ENCODE data around the gene CEBPZ.
A peak's percentile ranks its signal among the peaks of the same experiment; 100 is the strongest.

Gene CEBPZ

DNA sequence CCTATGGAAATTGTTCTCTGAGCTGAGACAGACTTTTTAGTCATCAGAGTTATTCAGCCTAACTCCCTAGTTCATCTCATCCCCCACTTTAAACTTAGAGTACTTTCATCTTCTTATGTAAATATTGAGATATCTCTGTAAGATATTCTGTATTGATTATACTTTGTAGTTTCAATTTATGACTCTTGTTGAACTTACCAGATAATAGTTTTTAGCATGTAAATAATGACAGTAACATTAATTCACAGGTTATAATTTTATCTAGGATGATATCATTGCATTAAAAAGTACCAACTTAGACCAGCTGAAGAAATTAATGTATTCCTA lies 59.8 kb downstream of the CEBPZ start:
- H3K36me3 ChIP-seq, result no peaks in the 10 kb centered on the region

DNA sequence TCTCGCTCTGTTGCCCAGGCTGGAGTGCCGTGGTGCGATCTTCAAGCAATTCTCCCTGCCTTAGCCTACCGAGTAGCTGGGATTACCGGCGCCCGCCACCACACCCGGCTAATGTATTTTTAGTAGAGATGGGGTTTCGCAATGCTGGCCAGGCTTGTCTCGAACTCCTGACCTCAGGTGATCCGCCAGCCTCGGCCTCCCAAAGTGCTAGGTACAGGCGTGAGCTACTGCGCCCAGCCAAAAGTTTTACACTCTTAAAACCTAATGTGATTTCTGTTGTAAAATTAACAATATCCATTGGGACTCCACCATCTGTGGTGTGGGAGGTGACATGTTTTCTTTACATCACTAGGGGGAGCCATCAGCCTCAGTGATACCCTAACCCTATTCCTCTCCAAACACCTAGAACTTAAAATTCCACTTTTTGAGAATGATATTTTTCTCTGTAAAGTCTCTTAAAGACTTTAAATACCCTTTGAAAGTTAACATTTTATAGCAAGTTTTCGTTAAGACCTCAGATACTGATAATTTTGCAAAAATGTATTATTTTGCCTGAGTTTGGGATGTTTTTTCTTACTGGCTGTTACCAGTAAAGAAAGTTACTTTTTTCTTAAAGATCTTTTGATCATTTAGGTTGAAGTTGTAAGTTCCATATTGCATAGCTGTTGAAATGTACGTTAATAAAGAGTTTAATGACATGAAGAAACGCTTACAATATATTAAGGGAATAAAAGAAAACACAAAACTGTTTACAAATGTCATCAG lies 63.0 kb downstream of the CEBPZ start:
- no peaks in the 10 kb centered on the region for H3K27me3 ChIP-seq
- H3K27ac ChIP-seq, result no peak overlapping the region
- peak overlapping the region in 1 of 2 experiments; percentile 30 for H3K4me3 ChIP-seq (ENCODE audit: low read depth in 1 of 2, low read length in 1 of 2)
- no peaks in the 10 kb centered on the region for H3K36me3 ChIP-seq
- H3K9me3 ChIP-seq, result no peaks in the 10 kb centered on the region
- TF ChIP-seq, protein P1, sequence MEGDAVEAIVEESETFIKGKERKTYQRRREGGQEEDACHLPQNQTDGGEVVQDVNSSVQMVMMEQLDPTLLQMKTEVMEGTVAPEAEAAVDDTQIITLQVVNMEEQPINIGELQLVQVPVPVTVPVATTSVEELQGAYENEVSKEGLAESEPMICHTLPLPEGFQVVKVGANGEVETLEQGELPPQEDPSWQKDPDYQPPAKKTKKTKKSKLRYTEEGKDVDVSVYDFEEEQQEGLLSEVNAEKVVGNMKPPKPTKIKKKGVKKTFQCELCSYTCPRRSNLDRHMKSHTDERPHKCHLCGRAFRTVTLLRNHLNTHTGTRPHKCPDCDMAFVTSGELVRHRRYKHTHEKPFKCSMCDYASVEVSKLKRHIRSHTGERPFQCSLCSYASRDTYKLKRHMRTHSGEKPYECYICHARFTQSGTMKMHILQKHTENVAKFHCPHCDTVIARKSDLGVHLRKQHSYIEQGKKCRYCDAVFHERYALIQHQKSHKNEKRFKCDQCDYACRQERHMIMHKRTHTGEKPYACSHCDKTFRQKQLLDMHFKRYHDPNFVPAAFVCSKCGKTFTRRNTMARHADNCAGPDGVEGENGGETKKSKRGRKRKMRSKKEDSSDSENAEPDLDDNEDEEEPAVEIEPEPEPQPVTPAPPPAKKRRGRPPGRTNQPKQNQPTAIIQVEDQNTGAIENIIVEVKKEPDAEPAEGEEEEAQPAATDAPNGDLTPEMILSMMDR (IDR thresholded peaks at IDR 0.05), result peak; percentile 63
- H3K4me1 ChIP-seq (ENCODE audit: control insufficient read depth in 1 of 2, insufficient read depth in 1 of 2, low read depth in 1 of 2, low read length in 1 of 2), result peaks cover 6 to 9% of the 10 kb centered on the region in 2 experiments

More for the DNA sequence above, 59.8 kb downstream of the CEBPZ start:
- Histone ChIP-seq H3K27me3 (no peaks in the 10 kb centered on the region), H3K9me3 (no peaks in the 10 kb centered on the region), H3K27ac (no peak overlapping the region), H3K4me1 (ENCODE audit: control insufficient read depth in 1 of 2, insufficient read depth in 1 of 2, low read depth in 1 of 2, low read length in 1 of 2) (peaks cover 6 to 9% of the 10 kb centered on the region in 2 experiments), H3K4me3 (ENCODE audit: low read depth in 1 of 2, low read length in 1 of 2) (no peak overlapping the region)
- TF ChIP-seq, protein P1 (IDR thresholded peaks at IDR 0.05), result no peak

DNA sequence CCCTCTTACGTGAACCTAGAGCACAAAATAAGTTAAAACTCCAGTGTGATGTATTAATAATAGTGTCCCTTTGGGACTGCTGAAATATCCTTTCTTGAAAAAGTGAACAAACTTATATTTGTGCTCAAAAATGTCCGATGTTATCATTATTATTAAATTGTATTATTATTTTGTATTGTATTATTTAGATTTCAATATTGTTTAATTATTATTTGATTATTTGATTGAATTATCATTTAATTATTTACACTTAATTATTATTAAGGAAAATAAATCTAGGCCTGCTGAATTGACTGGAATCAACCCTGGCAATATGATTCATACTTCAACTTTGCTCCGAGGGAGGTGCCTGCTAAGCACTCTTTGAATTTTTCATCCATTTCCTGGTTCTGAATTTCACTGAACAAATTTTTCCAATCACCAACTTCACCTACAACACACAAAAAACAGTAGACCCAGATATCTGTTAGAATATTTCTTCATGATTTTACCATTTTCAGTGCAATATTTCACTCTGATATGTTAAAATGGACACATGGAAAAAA lies 63.7 kb downstream of the CEBPZ start:
- Histone ChIP-seq H3K9me3 (no peaks in the 10 kb centered on the region), H3K4me3 (ENCODE audit: low read depth in 1 of 2, low read length in 1 of 2) (no peak overlapping the region), H3K27me3 (no peaks in the 10 kb centered on the region), H3K4me1 (ENCODE audit: control insufficient read depth in 1 of 2, insufficient read depth in 1 of 2, low read depth in 1 of 2, low read length in 1 of 2) (peaks cover 6 to 16% of the 10 kb centered on the region in 2 experiments), H3K36me3 (no peaks in the 10 kb centered on the region), H3K27ac (no peak overlapping the region)
- TF ChIP-seq, protein P1 (IDR thresholded peaks at IDR 0.05), result no peak

DNA sequence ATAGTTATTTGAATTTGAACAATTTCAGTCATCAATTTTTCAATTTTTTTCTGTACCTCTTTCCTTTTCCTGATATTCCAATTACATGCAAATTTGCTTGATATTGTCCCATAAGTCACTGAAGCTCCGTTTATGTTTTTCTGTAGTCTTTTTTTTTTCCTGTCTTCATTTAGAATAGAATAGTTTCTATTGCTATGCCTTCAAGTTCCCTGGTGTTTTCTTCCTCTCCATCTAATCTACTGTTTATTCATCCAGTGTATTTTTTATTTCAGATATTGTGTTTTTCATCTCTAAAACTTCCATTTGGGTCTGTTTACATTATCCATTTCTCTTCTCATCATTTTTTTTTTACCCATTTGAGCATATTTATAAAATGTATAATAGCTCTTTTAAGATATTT lies 66.6 kb downstream of the CEBPZ start:
- TF ChIP-seq, protein P1 (IDR thresholded peaks at IDR 0.05), result no peak
- Histone ChIP-seq H3K27ac (no peak overlapping the region), H3K4me1 (ENCODE audit: control insufficient read depth in 1 of 2, insufficient read depth in 1 of 2, low read depth in 1 of 2, low read length in 1 of 2) (peaks cover 14 to 28% of the 10 kb centered on the region in 2 experiments), H3K27me3 (no peaks in the 10 kb centered on the region), H3K4me3 (ENCODE audit: low read depth in 1 of 2, low read length in 1 of 2) (no peak overlapping the region), H3K9me3 (no peaks in the 10 kb centered on the region), H3K36me3 (no peaks in the 10 kb centered on the region)

DNA sequence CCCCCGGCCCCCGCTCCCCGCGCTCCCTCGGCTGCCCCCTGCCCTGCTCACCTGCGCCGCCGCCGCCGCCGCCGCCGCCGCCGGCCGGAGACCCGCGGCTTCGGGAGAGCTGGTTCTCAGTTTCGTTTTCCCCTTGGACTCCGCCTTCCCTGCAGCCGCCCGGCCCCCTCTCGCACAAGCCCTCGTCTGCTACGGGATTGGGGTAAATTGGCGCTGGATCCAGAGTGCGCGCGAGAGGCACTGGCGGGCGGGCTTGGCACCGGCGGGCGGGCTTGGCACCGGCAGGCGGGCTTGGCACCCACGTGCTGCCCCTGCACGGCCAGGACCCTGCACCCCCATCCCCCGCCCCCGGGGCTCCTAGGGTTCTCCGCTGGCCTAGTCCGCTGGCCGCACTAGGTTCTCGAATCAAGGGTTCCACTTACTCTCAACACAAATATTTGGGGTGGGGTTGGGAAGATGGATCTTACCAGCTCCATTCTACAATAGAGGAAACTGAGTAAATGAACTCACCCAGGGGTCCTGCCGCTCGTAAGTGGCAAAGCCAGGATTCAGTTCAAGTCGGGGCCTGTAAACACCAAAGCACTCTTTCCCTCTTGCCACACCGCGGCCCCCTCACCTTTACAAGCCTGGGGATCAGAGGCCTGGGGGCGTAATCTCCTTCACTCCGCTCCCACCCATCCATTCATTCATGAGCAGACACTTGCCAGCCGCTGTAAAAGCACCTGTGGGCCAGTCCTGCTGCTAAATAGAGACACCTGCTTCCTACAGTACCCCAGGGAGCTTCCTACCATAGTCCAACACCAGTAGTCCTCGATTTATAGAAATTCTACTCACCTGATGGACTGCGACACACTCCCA lies 74.3 kb downstream of the CEBPZ start, which contains the start of gene EIF2AK2:
Gene EIF2AK2 (minus strand): TSS at position 124 of the 858 bp plus-strand sequence. CDS start 9,174 bp downstream, outside the sequence.
- peak within 1 kb of the TSS; percentile 67 to 86 for H3K4me3 ChIP-seq (ENCODE audit: low read depth in 1 of 2, low read length in 1 of 2)
- H3K4me1 ChIP-seq (ENCODE audit: control insufficient read depth in 1 of 2, insufficient read depth in 1 of 2, low read depth in 1 of 2, low read length in 1 of 2), result peaks cover 46 to 48% of the 10 kb centered on the region in 2 experiments
- H3K27ac ChIP-seq, result peak within 1 kb of the TSS; percentile 96
- TF ChIP-seq, protein P1 (IDR thresholded peaks at IDR 0.05), result no peak
- no peaks in the 10 kb centered on the region for H3K36me3 ChIP-seq
- H3K9me3 ChIP-seq, result no peaks in the 10 kb centered on the region
- no peaks in the 10 kb centered on the region for H3K27me3 ChIP-seq
